HG03280 (cell line): ENCODE results near the gene DEGS2.
"Not testable (repeated sequence)": the region's sequence is repeated elsewhere in the genome, so short reads cannot be mapped to it uniquely, and the experiment has no call there.

Experiments used
- ATAC-seq: cut with Tn5 transposase; IDR thresholded peaks from one replicate; pipeline ENCODE4 v1.9.1; 2021; ENCODE audit warnings: mild to moderate bottlenecking, moderate library complexity; ENCODE audit not compliant: unreplicated experiment

Gene DEGS2

GRCh38 chr14:100180671-100181070, 21.2 kb upstream of the DEGS2 start:
- not testable (repeated sequence) for ATAC-seq

GRCh38 chr14:100178691-100179090, 19.2 kb upstream of the DEGS2 start:
- no peak for ATAC-seq

- ATAC-seq: no peak
Measured at GRCh38 chr14:100176811-100177327, 17.4 kb upstream of the DEGS2 start.

GRCh38 chr14:100173353-100173752, 13.9 kb upstream of the DEGS2 start:
- ATAC-seq: no peak

GRCh38 chr14:100172811-100173210, 13.4 kb upstream of the DEGS2 start:
- no peak for ATAC-seq

- ATAC-seq: no peak
Measured at GRCh38 chr14:100170880-100171279, 11.4 kb upstream of the DEGS2 start.

GRCh38 chr14:100168506-100168905, 9.1 kb upstream of the DEGS2 start:
- no peak for ATAC-seq

GRCh38 chr14:100165831-100166440, 6.5 kb upstream of the DEGS2 start:
- ATAC-seq: no peak

DNA sequence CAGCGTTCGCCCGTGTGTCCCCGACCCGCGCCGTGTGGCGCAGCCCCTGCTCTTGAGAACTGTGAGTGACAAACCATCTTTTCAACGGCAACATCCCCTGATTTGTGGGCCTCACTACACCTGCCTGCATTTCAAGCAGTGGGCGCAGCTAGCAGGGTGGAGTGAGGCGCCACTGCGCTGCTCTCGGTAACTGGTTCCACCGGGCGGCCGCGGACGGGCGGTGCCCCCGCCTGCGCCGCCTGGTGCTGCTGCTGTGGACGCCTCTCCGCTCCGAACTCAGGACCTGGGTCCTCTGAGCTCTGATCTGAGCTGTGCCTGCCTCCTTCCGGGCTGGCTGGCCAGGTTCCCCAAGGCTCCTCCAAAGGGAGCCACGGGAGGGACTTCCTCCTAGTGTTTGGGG, 5.9 kb upstream of the DEGS2 start:
- ATAC-seq: no peak

GRCh38 chr14:100160534-100160916, 1.1 kb upstream of the DEGS2 start:
- no peak for ATAC-seq

DNA sequence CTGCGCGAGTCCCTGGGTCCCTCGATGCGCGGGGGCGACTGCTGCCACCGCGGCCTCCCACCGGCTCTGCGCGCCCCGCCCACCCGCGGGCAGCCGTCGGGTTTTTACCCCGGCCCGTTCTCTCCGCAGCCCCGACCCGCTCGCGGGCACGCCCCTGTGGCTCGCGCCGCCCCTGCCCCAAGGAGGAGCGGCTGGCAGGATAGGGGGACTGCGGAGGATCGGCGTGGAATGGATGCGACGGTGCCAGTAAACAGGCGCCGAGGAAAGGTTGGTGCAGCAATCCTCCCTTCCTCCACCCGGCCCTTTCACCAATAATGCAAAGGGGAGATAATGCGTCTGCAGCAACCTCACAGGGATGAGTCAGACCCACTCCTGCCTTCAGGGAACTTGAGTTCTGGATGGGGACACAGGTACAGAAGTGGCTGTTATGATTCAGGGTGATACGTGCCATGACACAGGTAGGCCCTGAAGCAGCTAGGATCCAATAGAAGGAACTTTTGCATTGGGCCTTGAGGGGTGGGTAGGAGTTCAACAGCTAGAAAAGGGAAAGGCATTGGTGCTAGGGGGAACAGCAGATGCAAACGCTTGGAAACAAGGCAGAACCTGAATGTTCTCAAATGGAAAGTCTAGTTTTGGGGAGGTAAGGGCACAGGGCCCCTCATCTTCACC, 554 bp upstream of the DEGS2 start:
- peak; percentile 17 for ATAC-seq

DNA sequence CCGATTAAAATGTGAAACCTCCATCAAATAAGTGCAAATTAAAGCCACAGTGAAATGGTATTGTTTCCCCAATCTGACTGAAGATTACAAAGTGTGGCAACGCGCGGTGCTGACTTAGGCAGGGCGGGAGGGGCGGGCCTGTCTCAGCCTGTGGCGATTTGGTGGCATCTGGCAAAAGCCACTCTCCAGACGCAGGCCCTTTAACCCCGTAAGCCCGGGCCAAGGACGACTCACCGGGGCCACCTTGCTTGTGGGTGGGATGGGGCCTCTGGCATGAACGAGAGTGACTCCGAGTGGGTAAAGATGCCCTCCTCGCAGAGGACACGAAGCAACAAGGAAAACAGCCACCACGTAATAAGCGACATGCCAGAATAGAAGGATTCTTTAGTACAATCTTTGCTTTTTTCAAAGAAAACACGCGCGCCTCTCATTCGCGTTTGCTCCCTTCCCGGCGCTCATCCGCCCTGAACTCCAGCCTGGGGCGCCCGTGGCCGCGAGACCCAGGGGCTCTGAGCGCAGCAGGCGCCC, 815 bp downstream of the DEGS2 start:
- ATAC-seq: no peak

GRCh38 chr14:100157548-100158232, 1.8 kb downstream of the DEGS2 start:
- ATAC-seq: not testable (repeated sequence)

DNA sequence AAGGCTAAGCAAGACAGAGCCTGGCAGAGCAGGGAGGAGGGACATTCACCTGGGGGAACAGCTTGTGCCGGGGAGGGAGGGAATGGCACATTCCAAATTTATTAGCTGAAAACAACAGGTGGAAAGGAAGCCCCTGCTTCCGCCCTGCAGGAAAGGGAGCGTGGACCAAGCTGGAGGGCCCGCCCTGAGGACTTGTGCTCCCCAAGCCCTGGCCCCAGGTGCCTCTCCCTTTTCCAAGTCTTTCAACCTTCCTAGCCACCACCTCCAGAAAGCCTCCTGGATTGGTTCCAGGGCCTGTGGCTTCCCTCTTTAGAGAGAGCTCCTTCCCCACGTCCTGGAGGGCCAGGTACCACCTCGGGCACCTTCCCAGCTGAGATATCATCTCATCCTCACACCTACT, 2.7 kb downstream of the DEGS2 start:
- no peak for ATAC-seq

- no peak for ATAC-seq
Measured at GRCh38 chr14:100155756-100156616, 3.5 kb downstream of the DEGS2 start.

DNA sequence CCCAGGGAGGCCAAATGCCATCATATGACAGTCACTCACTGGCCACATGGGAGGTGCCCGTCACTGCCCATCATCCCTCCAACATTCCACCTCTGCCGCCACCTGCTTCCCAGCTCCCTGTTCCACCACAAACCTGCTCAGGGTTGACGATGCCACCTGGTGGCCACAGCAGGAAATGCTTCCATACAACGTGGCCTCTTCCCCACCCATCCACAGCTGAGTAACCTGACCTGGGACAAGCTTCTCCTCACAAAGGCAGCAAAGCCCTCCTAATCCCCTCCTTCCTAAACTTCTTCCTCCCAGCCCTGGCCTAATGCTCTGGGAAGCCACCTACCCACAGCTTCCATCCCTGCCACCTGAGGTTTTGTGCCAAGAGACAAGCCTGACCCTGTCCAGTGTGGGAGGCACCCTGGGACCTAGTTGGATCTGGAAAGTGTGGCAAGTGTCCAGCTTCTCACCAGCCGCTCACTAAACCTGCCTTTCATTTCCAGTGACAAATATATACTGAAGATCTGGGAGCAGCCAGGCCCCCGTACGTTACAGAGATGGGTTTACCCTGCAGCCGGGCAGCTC, 4.3 kb downstream of the DEGS2 start:
- no peak for ATAC-seq

DNA sequence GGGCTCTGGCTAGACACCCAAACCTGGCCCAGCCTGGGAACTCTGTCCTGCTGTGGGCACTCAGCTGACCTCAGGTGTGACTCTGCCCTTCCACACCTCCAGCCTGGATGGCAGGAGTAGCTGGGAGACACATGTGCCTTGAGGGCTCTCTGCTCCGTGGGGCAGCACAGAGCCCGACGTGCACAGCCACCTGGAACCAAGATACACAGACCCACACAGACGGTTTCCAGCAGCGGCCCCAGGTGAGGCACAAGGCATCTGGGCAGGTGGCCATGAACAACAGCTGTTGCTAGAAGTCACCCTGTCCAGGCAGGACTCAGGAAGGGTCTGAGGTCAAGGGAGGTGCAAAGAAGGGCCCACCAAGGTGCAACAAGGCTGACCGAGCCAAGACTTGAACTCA, 5.9 kb downstream of the DEGS2 start:
- ATAC-seq: no peak

DNA sequence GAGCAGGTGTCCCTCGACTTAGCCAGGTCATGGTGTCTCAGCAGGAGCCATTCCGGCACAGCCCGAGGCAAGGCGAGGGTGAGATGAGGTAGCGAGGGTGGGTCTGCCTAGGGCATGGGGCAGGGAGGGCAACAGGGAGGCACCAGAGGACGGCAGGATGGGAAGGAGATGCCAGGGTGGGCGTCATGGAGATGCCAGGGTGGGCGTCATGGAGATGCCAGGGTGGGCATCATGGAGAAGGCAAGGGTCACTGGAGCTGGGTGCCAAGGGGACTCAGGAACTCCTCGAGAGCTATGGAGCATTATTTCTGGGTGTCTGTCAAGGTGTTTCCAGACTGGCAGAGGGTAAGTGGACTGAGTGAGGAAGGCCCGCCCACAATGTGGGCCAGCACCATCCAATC, 7.4 kb downstream of the DEGS2 start:
- ATAC-seq: no peak

- no peak for ATAC-seq
Measured at GRCh38 chr14:100150932-100151587, 8.4 kb downstream of the DEGS2 start.
